ENCODE results near the gene MTLN. TPM values are rescaled to one million over a fixed set of nuclear protein-coding genes. Genes with fewer than 3 reads are reported as not detected.

Gene MTLN
- total and polyA plus RNA-seq, 2 of the 13 experiments (the other 11 are each of a cell fraction or from before 2014, with no cell fraction given) = 37.1 to 50.4 TPM

- TF ChIP-seq DMAP1 (CRISPR knock-in tag; IDR thresholded peaks at IDR 0.05) = peak; percentile 96
- peak; percentile 91 for TF ChIP-seq ZNF781 (CRISPR knock-in tag; IDR thresholded peaks at IDR 0.05; ENCODE audit: borderline replicate concordance, not compliant biosample characterization)
- TF ChIP-seq ZKSCAN8 (CRISPR knock-in tag; IDR thresholded peaks at IDR 0.05; ENCODE audit: borderline replicate concordance) = peak; percentile 76; the same call in 1 of the 2 replicates
- 0 out of 2 replicates have a peak, but pooled peaks have one; percentile 41 for TF ChIP-seq ZNF609 (CRISPR knock-in tag; IDR thresholded peaks at IDR 0.05; ENCODE audit: borderline replicate concordance)
- TF ChIP-seq MAFG (CRISPR knock-in tag; IDR thresholded peaks at IDR 0.05) = no peak
- TF ChIP-seq U2AF1 (optimal IDR thresholded peaks at IDR 0.05; ENCODE audit: low read depth, low read length) = no peak
- no peak for TF ChIP-seq ZNF44 (CRISPR knock-in tag; IDR thresholded peaks at IDR 0.05)
- TF ChIP-seq YEATS2 (CRISPR knock-in tag; IDR thresholded peaks at IDR 0.05; ENCODE audit: borderline replicate concordance) = peak; percentile 89
- TF ChIP-seq ISX (CRISPR knock-in tag; conservative IDR thresholded peaks at IDR 0.05) = peak; percentile 69; the same call in 1 of the 2 replicates
- 0 out of 2 replicates have a peak, but pooled peaks have one; percentile 65 for TF ChIP-seq ZNF616 (CRISPR knock-in tag; IDR thresholded peaks at IDR 0.05; ENCODE audit: low read depth)
- TF ChIP-seq JUN (CRISPR knock-in tag; IDR thresholded peaks at IDR 0.05) = no peak
- no peak for TF ChIP-seq ZNF557 (CRISPR knock-in tag; IDR thresholded peaks at IDR 0.05)
- peak; percentile 21; the same call in 1 of the 2 replicates for TF ChIP-seq ZBTB14 (CRISPR knock-in tag; IDR thresholded peaks at IDR 0.05)
- TF ChIP-seq NRL (CRISPR knock-in tag; IDR thresholded peaks at IDR 0.05; ENCODE audit: borderline replicate concordance) = peak; percentile 97
- peak; percentile 88 for TF ChIP-seq ZNF883 (CRISPR knock-in tag; IDR thresholded peaks at IDR 0.05; ENCODE audit: not compliant biosample characterization)
- no peak for TF ChIP-seq HNRNPK (IDR thresholded peaks at IDR 0.05; ENCODE audit: low read depth, low read length, poor library complexity, severe bottlenecking)
- peak; percentile 80 for TF ChIP-seq UBTF (CRISPR knock-in tag; IDR thresholded peaks at IDR 0.05)
- TF ChIP-seq HHEX (CRISPR knock-in tag; IDR thresholded peaks at IDR 0.05) = no peak
Measured at GRCh38 chr2:110211938-110212858, at the start of gene MTLN (continued).

Data from HepG2 (cell line).